Middle frontal gyrus (tissue), 1 donor: ENCODE data around the gene NME3.

Experiments used
- DNase-seq: peaks from one replicate; pipeline ENCODE4 v3.0.0-alpha.2; 2015; ENCODE audit warnings: low spot score; ENCODE audit errors: extremely low spot score

NME3 gene

GRCh38 chr16:1793578-1794220 is 22.4 kb upstream of the NME3 start, which contains the start of gene IGFALS:
Gene IGFALS, minus strand, starts transcription at chr16:1793705. Its CDS starts 53 bp downstream, at chr16:1793652.
- DNase-seq = no peak

- no peak for DNase-seq
These were observed 21.7 kb upstream of the NME3 start for GRCh38 chr16:1792836-1793577.

DNA sequence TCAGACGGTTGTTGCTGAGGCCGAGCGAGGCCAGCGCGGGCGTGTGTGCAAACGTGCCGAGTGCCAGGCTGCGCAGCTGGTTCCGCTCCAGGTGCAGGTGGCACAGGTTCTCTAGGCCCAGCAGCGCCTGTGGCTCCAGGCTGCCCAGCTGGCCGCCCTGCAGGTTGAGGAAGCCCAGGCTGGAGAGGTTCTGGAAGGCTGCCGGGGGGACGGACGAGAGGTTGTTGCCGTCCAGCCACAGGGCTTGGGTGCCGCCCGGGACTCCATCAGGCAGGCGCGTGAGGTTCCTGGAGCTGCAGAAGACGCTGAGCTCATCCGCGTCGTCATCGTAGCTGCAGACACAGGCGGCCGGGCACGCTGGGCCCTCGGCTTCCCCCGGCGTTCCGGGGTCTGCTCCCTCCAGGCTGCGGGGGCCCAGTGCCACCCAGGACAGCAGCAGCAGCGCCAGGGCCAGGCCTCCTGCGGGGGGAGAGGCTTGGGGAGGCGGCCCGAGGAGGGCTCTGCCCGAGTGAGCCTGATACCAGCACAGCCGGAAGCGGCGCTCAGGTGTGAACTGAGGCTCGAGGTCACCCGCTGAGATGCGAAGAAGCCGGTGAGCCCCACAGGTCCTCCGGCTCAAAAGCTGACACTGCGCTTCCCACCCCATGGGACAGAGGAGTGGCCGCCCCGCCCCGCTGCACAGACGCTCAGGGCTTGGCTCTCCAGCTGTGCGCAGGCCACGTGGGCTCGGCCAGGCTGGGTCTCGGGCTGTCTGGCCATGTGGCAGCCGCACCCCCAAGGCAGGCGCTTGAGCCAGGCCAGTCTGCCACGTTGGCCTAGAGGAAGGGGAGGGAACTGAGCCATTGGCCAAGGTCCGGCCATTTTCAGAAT is 20.8 kb upstream of the NME3 start:
- no peak for DNase-seq

- no peak for DNase-seq
These were observed 20.1 kb upstream of the NME3 start for GRCh38 chr16:1791256-1791942.

GRCh38 chr16:1790611-1791255 is 19.4 kb upstream of the NME3 start:
- DNase-seq = no peak

DNA sequence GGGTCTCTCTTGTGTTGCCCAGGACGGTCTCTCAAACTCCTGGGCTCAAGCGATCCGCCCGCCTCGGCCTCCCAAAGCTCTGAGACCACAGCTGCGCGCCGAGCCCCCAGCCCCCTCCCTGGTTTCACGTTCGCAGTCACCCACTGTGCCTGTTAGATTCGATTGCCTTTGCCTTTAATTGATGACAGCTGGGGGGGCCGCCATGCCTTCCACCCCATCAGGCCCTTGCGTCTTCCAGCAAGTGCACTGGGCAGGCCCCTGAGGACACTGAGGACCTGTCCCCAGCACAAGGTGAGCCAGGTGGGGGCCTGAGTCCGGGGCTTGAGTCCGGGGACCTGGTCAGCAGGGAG is 18.9 kb upstream of the NME3 start:
- no peak for DNase-seq

GRCh38 chr16:1789643-1790045 is 18.3 kb upstream of the NME3 start:
- DNase-seq = no peak

GRCh38 chr16:1788708-1789100 is 17.4 kb upstream of the NME3 start:
- no peak for DNase-seq

- no peak for DNase-seq
These were observed 16.9 kb upstream of the NME3 start for GRCh38 chr16:1788095-1788707.

DNA sequence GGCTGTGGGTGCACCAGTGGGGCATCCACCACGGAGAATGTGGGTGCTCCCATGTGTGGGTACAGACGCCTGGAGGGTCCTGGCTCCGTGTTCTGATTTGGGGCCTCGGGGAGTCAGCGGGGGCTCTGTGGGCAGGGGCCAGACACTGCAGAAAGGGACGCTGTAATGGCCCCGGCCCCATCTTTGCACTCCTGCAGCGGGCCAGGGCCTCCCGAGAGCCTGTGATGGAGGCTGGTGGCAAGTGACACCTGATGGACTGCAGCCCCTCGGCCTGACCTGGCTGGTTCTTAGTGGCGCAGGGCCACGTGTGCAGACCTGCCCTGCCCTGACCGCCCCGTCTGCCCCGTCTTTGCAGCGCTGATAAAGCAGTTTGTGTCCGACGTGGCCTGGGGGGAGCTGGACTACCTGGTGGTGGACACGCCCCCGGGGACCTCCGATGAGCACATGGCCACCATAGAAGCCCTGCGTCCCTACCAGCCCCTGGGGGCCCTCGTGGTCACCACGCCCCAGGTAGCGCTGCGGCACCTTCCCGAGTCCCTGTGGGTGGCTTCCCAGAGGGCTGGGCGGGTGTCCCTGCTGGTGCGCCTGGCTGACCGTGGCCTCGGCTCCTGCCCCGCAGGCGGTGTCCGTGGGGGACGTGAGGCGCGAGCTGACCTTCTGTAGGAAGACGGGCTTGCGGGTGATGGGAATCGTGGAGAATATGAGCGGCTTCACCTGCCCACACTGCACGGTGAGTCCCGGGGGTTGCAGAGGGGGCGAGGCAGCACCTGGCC is 16.2 kb upstream of the NME3 start:
- no peak for DNase-seq

- DNase-seq = no peak
These were observed 15.6 kb upstream of the NME3 start for GRCh38 chr16:1787056-1787321.

DNA sequence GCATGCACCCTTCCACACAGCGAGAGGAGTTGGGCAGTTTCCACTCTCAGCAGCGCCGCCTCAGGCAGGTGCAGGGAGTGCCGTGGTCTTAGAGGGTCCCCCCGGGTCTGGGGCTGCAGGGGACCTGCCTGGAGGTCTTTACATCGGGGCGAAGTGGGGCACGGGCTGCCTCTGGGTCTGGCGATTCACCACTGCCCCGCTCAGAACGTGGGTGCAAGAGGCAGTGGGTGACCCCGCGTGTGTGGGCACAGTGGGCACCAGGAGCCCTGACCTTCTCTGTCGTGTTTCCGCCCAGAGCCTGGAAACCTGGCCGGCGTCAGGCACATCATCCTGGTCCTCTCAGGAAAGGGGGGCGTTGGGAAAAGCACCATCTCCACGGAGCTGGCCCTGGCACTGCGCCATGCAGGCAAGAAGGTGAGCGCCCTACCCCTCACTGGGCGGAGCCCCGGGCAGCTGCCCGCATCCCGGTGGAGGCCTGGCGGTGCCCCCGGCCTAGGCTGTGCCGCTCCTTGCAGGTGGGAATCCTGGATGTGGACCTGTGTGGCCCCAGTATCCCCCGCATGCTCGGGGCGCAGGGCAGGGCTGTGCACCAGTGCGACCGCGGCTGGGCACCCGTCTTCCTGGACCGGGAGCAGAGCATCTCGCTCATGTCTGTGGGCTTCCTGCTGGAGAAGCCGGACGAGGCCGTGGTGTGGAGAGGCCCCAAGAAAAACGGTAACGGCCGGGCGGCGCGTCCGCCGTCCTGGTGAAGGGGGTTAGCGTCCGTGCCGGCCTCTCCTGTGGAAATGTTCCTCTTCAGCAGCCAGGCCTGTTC is 15.1 kb upstream of the NME3 start:
- no peak for DNase-seq

GRCh38 chr16:1785846-1786170 is 14.5 kb upstream of the NME3 start:
- DNase-seq = no peak

DNA sequence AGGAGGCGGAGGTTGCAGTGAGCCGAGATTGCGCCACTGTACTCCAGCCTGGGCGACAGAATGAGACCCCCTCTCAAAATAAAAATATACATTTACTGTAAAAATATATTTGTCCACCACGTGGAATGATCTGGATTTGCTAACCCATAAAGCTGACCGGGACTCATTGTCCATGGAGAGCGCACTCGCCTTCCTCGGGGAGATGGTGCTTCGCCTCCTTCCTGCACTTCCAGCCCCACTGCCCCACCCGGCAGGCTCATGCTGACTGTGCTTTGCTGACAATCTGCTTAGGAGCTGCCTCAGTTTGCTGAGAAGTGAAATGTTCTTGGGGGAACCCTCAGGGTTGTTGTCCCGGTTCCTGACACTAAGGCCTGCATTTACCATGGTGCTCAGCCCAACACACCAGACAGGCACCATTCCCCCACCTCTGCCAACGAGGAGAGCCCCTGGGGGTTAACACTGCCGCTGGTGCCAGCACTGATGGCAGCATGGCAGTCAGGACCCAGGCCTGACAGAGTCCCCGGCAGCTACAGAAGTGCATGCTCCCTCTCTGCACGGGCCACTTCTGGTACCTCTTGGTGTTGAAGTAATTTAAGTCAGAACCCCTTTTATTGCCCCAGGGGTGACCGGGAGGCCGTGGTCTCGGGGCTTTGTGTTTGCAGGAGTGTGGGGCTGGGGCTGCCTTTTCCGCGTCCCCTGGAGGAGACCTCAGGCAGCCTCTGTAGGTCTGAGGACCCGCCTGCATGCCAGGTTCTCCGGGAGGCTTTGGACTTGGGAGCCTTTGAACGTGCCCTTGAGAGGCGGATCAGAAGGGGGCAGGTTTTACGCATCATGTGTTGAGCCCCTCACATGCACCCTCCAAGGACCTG is 13.9 kb upstream of the NME3 start:
- no peak for DNase-seq

DNA sequence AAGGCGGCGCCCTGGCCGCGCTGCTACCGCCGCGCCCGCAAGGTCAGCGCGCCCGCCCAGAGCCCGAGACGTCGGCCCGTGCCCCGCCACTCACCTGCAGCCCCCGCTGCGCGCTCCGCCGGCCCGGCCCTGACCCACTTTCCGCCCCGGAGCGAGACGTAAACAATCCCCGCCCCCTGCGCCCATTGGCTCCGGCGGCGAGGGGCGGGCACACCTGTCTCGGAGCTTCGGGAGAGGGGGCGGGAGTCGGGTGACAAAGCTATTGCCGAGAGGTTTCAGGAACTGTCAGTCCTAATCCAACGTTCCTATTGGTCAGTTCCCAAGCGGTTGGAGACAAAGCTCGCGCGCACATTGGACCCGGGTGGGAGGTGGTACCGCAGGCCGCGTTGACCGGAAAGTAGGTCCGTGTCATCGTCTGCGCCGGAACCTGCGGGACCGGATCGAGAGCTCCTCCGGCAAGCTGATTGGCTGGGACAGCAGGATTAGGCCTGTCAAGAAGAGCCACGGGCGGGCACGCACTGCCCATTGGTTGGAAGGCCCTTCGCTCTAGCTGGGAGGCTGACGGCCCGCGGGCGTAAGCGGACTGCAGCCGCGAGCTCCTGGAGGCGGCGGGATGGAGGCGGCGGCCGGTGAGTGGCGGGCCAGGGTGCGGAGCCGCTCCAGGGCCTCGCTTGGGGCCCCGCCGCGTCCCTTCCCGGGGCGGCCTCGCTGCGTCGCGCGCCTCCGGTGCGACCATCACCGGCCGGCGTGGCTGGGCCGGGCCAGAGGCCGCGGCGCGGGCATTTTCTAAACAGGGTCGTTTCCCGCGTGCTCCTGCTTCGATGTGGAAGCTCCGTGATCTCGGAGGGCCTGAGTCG is 11.3 kb upstream of the NME3 start, which contains the start of the genes NUBP2 and SPSB3:
NUBP2 (plus strand) TSS at position 553 of the 857 bp plus-strand sequence; CDS start at position 614, 61 bp downstream.
SPSB3 (minus strand) TSS at position 164 of the 857 bp plus-strand sequence. CDS start 1,088 bp downstream, outside the sequence.
- peak; percentile 100 for DNase-seq

- DNase-seq = no peak
These were observed 10.5 kb upstream of the NME3 start for GRCh38 chr16:1781758-1782407.

DNA sequence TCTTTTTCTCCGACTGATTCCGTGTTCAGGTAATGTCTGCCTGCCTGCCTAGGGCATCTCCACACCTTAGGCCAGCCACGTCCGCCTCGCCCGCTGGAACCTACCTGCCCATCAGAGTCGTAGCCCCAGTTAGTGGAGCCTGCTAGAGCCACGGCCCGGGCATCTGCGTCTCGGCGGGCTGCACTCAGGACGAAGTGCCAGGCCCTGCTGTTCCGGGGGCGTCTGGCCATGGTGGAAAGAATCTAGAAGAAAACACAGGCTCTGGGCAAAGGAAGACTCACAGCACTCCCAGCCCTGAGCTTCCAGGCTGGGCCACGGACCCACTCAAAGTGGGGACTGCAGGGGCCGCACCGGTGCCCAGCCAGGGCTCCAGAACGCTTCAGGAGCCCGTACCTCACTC is 9.9 kb upstream of the NME3 start:
- no peak for DNase-seq
